Calu3 (cell line): ENCODE measurements around the gene WFDC10A. TPM values are rescaled to one million over a fixed set of nuclear protein-coding genes. Genes with fewer than 3 reads are reported as not detected.

Experiments used
- BruUV-seq: library from RNA; stranded (reverse); fragments of 400-500 nt; replicated peaks from 2 replicates; lab custom pipeline; 2021; lab: Mats Ljungman, UMichigan
- CTCF ChIA-PET: fragments of 300-600 bp; sonication (Branson Sonifier 250); formaldehyde crosslinking; loops from one replicate; lab custom pipeline; 2022; ENCODE audit warnings: antibody characterized with exemption; lab: Charles Lee
- DNase-seq: peaks from one replicate; pipeline ENCODE4 v3.0.0; 2022
- H3K27ac Mint-ChIP-seq: one replicate; pipeline ENCODE4 v1.8.0; 2022; ENCODE audit warnings: mixed read lengths; ENCODE audit not compliant: unreplicated experiment
- H3K27me3 Mint-ChIP-seq: one replicate; pipeline ENCODE4 v1.8.0; 2022; ENCODE audit warnings: mixed read lengths; ENCODE audit not compliant: unreplicated experiment
- H3K36me3 Mint-ChIP-seq: one replicate; pipeline ENCODE4 v1.8.0; 2022; ENCODE audit warnings: mild to moderate bottlenecking, moderate library complexity, mixed read lengths; ENCODE audit not compliant: insufficient read depth, unreplicated experiment
- H3K4me1 Mint-ChIP-seq: one replicate; pipeline ENCODE4 v1.8.0; 2022; ENCODE audit warnings: mild to moderate bottlenecking, low read depth, mixed read lengths; ENCODE audit not compliant: unreplicated experiment
- H3K4me3 Mint-ChIP-seq: one replicate; pipeline ENCODE4 v1.8.0; 2022; ENCODE audit warnings: mild to moderate bottlenecking, low read depth, moderate library complexity, mixed read lengths; ENCODE audit not compliant: unreplicated experiment
- H3K9me3 Mint-ChIP-seq: one replicate; pipeline ENCODE4 v1.8.0; 2022; ENCODE audit warnings: low read depth, mixed read lengths; ENCODE audit not compliant: unreplicated experiment
- CTCF ChIP-seq: fragments of 200-600 bp; IDR thresholded peaks from one replicate; pipeline ENCODE4 v1.8.0; 2022; ENCODE audit warnings: antibody characterized with exemption; ENCODE audit not compliant: unreplicated experiment
- intact Hi-C: fragments of 100-400 bp; cut with micrococcal nuclease; formaldehyde crosslinking; loops from one replicate; pipeline ENCODE4 v1.10.0; 2022; ENCODE audit not compliant: unreplicated experiment
- total RNA-seq: library from RNA; stranded (reverse); gene quantifications from 2 replicates; pipeline ENCODE4 v1.2.3, GENCODE V29; 2022

Gene WFDC10A
- total RNA-seq, 1 experiment from 2014 or later = not detected

DNA sequence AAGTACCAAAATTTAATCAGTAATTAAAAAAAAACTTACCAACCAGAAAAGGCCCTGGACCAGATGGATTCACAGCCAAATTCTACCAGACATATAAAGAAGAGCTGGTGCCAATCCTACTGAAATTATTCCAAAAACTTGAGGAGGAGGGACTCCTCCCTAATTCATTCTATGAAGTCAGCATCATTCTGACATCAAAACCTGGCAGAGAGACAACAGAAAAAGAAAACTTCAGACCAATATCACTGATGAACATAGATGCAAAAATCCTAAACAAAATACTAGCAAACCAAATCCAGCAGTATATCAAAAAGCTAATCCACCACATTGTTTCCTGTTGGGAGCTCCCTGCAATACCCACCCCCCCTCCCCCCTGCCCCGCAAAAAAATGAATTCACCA is 40.6 kb downstream of the WFDC10A start, which contains the start of gene WFDC11:
Gene WFDC11, minus strand, starts transcription at position 101 of the 400 bp plus-strand sequence. CDS start 19,639 bp downstream, outside the sequence.
- DNase-seq = no peak
- no peaks in the 10 kb centered on the region for H3K36me3 Mint-ChIP-seq
- H3K4me3 Mint-ChIP-seq = no peak within 1 kb of the TSS
- intact Hi-C loops = no loop called here
- H3K9me3 Mint-ChIP-seq = no peaks in the 10 kb centered on the region
- CTCF ChIA-PET = interaction anchor here (0.6 kb wide), 1 partner anchor 273 kb away, joined by 4 read pairs; no protein-coding TSS in a partner anchor
- no peak within 1 kb of the TSS for H3K27ac Mint-ChIP-seq
- H3K27me3 Mint-ChIP-seq = peaks cover 68% of the 10 kb centered on the region
- no TSS peak for BruUV-seq
- H3K4me1 Mint-ChIP-seq = no peaks in the 10 kb centered on the region
- TF ChIP-seq CTCF = no peak

DNA sequence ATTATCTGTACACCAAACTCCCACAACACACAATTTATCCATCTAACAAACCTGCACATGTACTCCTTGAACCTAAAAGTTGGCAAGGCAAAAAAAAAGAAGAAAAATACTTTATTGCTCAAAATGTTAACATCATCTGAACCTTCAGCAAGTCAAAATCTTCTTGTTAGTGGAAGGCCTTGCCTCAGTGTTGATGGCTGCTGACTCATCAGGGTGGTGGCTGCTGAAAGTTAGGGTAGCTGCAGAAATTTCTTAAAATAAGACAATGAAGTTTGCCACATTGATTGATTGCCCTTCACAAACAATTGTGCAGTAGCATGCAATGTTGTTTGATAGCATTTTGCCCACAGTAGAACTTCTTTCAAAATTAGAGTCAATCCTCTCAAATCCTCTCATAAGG is 43.2 kb downstream of the WFDC10A start:
- H3K27me3 Mint-ChIP-seq = peaks cover 88% of the 10 kb centered on the region
- no peak for TF ChIP-seq CTCF
- intact Hi-C loops = no loop called here

GRCh38 chr20:45679650-45680049 is 50.1 kb downstream of the WFDC10A start:
- intact Hi-C loops = no loop called here

More for the DNA sequence above, 43.2 kb downstream of the WFDC10A start:
- BruUV-seq = no TSS peak
- Mint-ChIP-seq H3K4me3 (no peak overlapping the region), H3K27ac (no peak overlapping the region), H3K9me3 (no peaks in the 10 kb centered on the region), H3K36me3 (no peaks in the 10 kb centered on the region), H3K4me1 (no peaks in the 10 kb centered on the region)
- DNase-seq = no peak
- CTCF ChIA-PET = interaction anchor here (0.7 to 1.2 kb wide), 2 partner anchors 43 to 350 kb away, joined by 3 read pairs; partner anchors contain the start of gene WFDC10A

More at GRCh38 chr20:45679650-45680049, 50.1 kb downstream of the WFDC10A start:
- no TSS peak for BruUV-seq
- CTCF ChIA-PET = interaction anchor here (0.6 to 1.1 kb wide), 2 partner anchors 13 to 18 kb away, joined by 3 to 9 read pairs; no protein-coding TSS in a partner anchor
- Mint-ChIP-seq H3K27ac (no peak overlapping the region), H3K4me1 (no peaks in the 10 kb centered on the region), H3K9me3 (no peaks in the 10 kb centered on the region), H3K4me3 (no peak overlapping the region), H3K36me3 (no peaks in the 10 kb centered on the region), H3K27me3 (peaks cover 87% of the 10 kb centered on the region)
- no peak for TF ChIP-seq CTCF
- DNase-seq = no peak

Other genes starting within 250 kb of the WFDC10A start
- gene DBNDD2, start 221.4 kb upstream of the WFDC10A start, total RNA-seq = 105 and 113 TPM in 2 replicates
- 192 and 193 TPM in 2 replicates for gene PIGT, start 213.6 kb upstream of the WFDC10A start, total RNA-seq
- gene WFDC2, start 160.0 kb upstream of the WFDC10A start, total RNA-seq = 295 TPM in 2 replicates
- gene SPINT3, start 114.1 kb upstream of the WFDC10A start, total RNA-seq = not detected in 2 replicates
- gene WFDC6, start 90.3 kb upstream of the WFDC10A start, total RNA-seq = not detected in 2 replicates
- gene EPPIN, start 82.3 kb upstream of the WFDC10A start, total RNA-seq = not detected in 2 replicates
- gene WFDC8, start 50.5 kb upstream of the WFDC10A start, total RNA-seq = not detected in 2 replicates
- gene WFDC9, start 1.5 kb downstream of the WFDC10A start, total RNA-seq = not detected in 2 replicates
- not detected in 2 replicates for gene WFDC11, start 40.5 kb downstream of the WFDC10A start, total RNA-seq
- gene WFDC13, start 72.3 kb downstream of the WFDC10A start, total RNA-seq = not detected in 2 replicates
- not detected in 2 replicates for gene WFDC10B, start 75.3 kb downstream of the WFDC10A start, total RNA-seq
- not detected in 2 replicates for gene SPINT4, start 92.6 kb downstream of the WFDC10A start, total RNA-seq
- 0.71 and 1.0 TPM in 2 replicates for gene WFDC3, start 162.1 kb downstream of the WFDC10A start, total RNA-seq
- 51.2 and 55.2 TPM in 2 replicates for gene DNTTIP1, start 162.2 kb downstream of the WFDC10A start, total RNA-seq
- 189 and 210 TPM in 2 replicates for gene UBE2C, start 182.9 kb downstream of the WFDC10A start, total RNA-seq
- gene TNNC2, start 197.6 kb downstream of the WFDC10A start, total RNA-seq = not detected in 2 replicates
- 7.6 and 8.7 TPM in 2 replicates for gene SNX21, start 204.1 kb downstream of the WFDC10A start, total RNA-seq
- gene ACOT8, start 227.7 kb downstream of the WFDC10A start, total RNA-seq = 37.9 and 39.9 TPM in 2 replicates
- gene ZSWIM3, start 227.9 kb downstream of the WFDC10A start, total RNA-seq = 5.2 and 6.1 TPM in 2 replicates